HG03521 (cell line): ENCODE measurements around the gene TIMM21.
A peak's percentile ranks its signal among the peaks of the same experiment; 100 is the strongest.

Experiments
- ATAC-seq: cut with Tn5 transposase; IDR thresholded peaks from one replicate; pipeline ENCODE4 v1.9.1; 2021; ENCODE audit warnings: mild to moderate bottlenecking, moderate library complexity; ENCODE audit not compliant: unreplicated experiment

The TIMM21 gene

GRCh38 chr18:74147779-74148542 is at the start of gene TIMM21, which contains the start of gene FBXO15:
TIMM21 (plus strand) TSS chr18:74148523; CDS start chr18:74148809, 286 bp downstream.
FBXO15 (minus strand) TSS chr18:74147834; CDS start chr18:74147785, 49 bp downstream.
- peak; percentile 91 for ATAC-seq

GRCh38 chr18:74108460-74108859 is 39.9 kb upstream of the TIMM21 start:
- ATAC-seq, result no peak

GRCh38 chr18:74110149-74110548 is 38.2 kb upstream of the TIMM21 start:
- no peak for ATAC-seq

GRCh38 chr18:74110976-74111375 is 37.3 kb upstream of the TIMM21 start:
- ATAC-seq, result no peak

- ATAC-seq, result no peak
Measured at GRCh38 chr18:74113711-74114110, 34.6 kb upstream of the TIMM21 start.

GRCh38 chr18:74114116-74114515 is 34.2 kb upstream of the TIMM21 start:
- no peak for ATAC-seq

- no peak for ATAC-seq
Measured at GRCh38 chr18:74115046-74115445, 33.3 kb upstream of the TIMM21 start.

- no peak for ATAC-seq
Measured at GRCh38 chr18:74116633-74117554, 31.4 kb upstream of the TIMM21 start.

- no peak for ATAC-seq
Measured at GRCh38 chr18:74123200-74123599, 25.1 kb upstream of the TIMM21 start.

GRCh38 chr18:74124642-74125041 is 23.7 kb upstream of the TIMM21 start:
- no peak for ATAC-seq

- ATAC-seq, result no peak
Measured at GRCh38 chr18:74126684-74127655, 21.4 kb upstream of the TIMM21 start.

- no peak for ATAC-seq
Measured at GRCh38 chr18:74128159-74128558, 20.2 kb upstream of the TIMM21 start.

GRCh38 chr18:74131124-74131523 is 17.2 kb upstream of the TIMM21 start:
- ATAC-seq, result no peak

GRCh38 chr18:74132201-74132600 is 16.1 kb upstream of the TIMM21 start:
- ATAC-seq, result no peak

- no peak for ATAC-seq
Measured at GRCh38 chr18:74137920-74138538, 10.3 kb upstream of the TIMM21 start.

- ATAC-seq, result no peak
Measured at GRCh38 chr18:74139411-74139810, 8.9 kb upstream of the TIMM21 start.

GRCh38 chr18:74139888-74140287 is 8.4 kb upstream of the TIMM21 start:
- ATAC-seq, result no peak

- no peak for ATAC-seq
Measured at GRCh38 chr18:74140582-74140981, 7.7 kb upstream of the TIMM21 start.

- no peak for ATAC-seq
Measured at GRCh38 chr18:74141667-74142066, 6.7 kb upstream of the TIMM21 start.

GRCh38 chr18:74142252-74142651 is 6.1 kb upstream of the TIMM21 start:
- ATAC-seq, result no peak
